AG10803 (cell line): ENCODE results near the gene CASKIN1.

Experiments
- DNase-seq: peaks from one replicate; pipeline ENCODE4 v3.0.0; 2010; ENCODE audit warnings: low read depth
- H3K4me3 ChIP-seq: 2 replicates; pipeline ENCODE4 v1.5.1; 2011; ENCODE audit warnings: mild to moderate bottlenecking, low read length, control low read depth
- CTCF ChIP-seq: conservative IDR thresholded peaks from 2 replicates; pipeline ENCODE4 v1.5.1; 2011; ENCODE audit warnings: mild to moderate bottlenecking, low read length, control low read depth, inconsistent platforms

CASKIN1 gene

GRCh38 chr16:2178321-2179106 lies 17.9 kb downstream of the CASKIN1 start:
- DNase-seq, result no peak
- H3K4me3 ChIP-seq, result no peak overlapping the region
- TF ChIP-seq CTCF, result no peak

- TF ChIP-seq CTCF, result no peak
- no peak for DNase-seq
- no peak overlapping the region for H3K4me3 ChIP-seq
These were observed 18.8 kb downstream of the CASKIN1 start for GRCh38 chr16:2177561-2177960.

- no peak overlapping the region for H3K4me3 ChIP-seq
- TF ChIP-seq CTCF, result no peak
- no peak for DNase-seq
These were observed 19.3 kb downstream of the CASKIN1 start for GRCh38 chr16:2177101-2177500.

- TF ChIP-seq CTCF, result no peak
- no peak for DNase-seq
- no peak overlapping the region for H3K4me3 ChIP-seq
These were observed 20.4 kb downstream of the CASKIN1 start for GRCh38 chr16:2176047-2176446.

- TF ChIP-seq CTCF, result no peak
- DNase-seq, result no peak
- no peak overlapping the region for H3K4me3 ChIP-seq
These were observed 21.0 kb downstream of the CASKIN1 start for GRCh38 chr16:2175454-2175853.

- DNase-seq, result no peak
- no peak overlapping the region for H3K4me3 ChIP-seq
- no peak for TF ChIP-seq CTCF
These were observed 21.8 kb downstream of the CASKIN1 start for GRCh38 chr16:2174396-2175131.

GRCh38 chr16:2173916-2174315 lies 22.5 kb downstream of the CASKIN1 start:
- no peak for TF ChIP-seq CTCF
- DNase-seq, result no peak
- H3K4me3 ChIP-seq, result no peak overlapping the region
